A549 (cell line): ENCODE measurements around the gene BCL7B. TPM values are rescaled to one million over a fixed set of nuclear protein-coding genes. Genes with fewer than 3 reads are reported as not detected.
"Not testable (repeated sequence)": the region's sequence is repeated elsewhere in the genome, so short reads cannot be mapped to it uniquely, and the experiment has no call there.

Source experiments
- ATAC-seq, 2 experiments: fragments of 200-7000 bp in 1 of 2; fragments of >200 bp in 1 of 2; cut with Nextera tagmentation in 1 of 2; cut with Tn5 transposase in 1 of 2; 3 replicates each; pipeline versions ENCODE4 v1.8.0 to v1.9.1; 2018 to 2020; ENCODE audit warnings: mild to moderate bottlenecking in 1 of 2, moderate library complexity in 1 of 2
- CTCF ChIA-PET: fragments of 300-600 bp; sonication (Branson Sonifier 250); formaldehyde crosslinking; extraction: SDS; loops from one replicate; lab custom pipeline; 2021; ENCODE audit warnings: antibody characterized with exemption, inconsistent platforms; lab: Yijun Ruan, JAX
- POLR2A ChIA-PET: fragments of 350-600 bp; formaldehyde crosslinking; extraction: SDS; loops from one replicate; lab custom pipeline; 2021; ENCODE audit warnings: antibody characterized with exemption, inconsistent platforms; lab: Yijun Ruan, JAX
- DNase-seq, 2 experiments: peaks; one replicate each; pipeline versions ENCODE4 v3.0.0 to v3.0.0-alpha.2; 2011 to 2016; ENCODE audit warnings: low read depth in 1 of 2, low spot score in 1 of 2
- FAIRE-seq: peaks from 2 replicates; lab custom pipeline; 2011; peaks lifted over from hg19 to GRCh38; lab: Jason Lieb, UNC
- H3K27ac ChIP-seq, 2 experiments: fragments of >200 bp; sonication (Bioruptor Twin); formaldehyde crosslinking; 3 replicates each; pipeline ENCODE4 v1.5.1; 2016 to 2017
- H3K4me1 ChIP-seq: fragments of >200 bp; sonication (Bioruptor Twin); formaldehyde crosslinking; 3 replicates; pipeline ENCODE4 v1.6.1; 2016
- H3K4me2 ChIP-seq: fragments of >200 bp; sonication (Bioruptor Twin); formaldehyde crosslinking; 3 replicates; pipeline ENCODE4 v1.6.1; 2016
- H3K4me3 ChIP-seq: fragments of >200 bp; sonication (Bioruptor Twin); formaldehyde crosslinking; 3 replicates; pipeline ENCODE4 v1.5.1; 2016
- H3K9me3 ChIP-seq: fragments of >200 bp; sonication (Bioruptor Twin); formaldehyde crosslinking; 3 replicates; pipeline ENCODE4 v1.6.1; 2016
- CBX2 ChIP-seq: fragments of 200-600 bp; sonication (generic); IDR thresholded peaks from 2 replicates; pipeline ENCODE4 v1.6.1; 2016; ENCODE audit warnings: low read depth, mild to moderate bottlenecking, borderline replicate concordance
- CBX8 ChIP-seq: fragments of 200-600 bp; sonication (generic); IDR thresholded peaks from 2 replicates; pipeline ENCODE4 v1.6.1; 2016
- CHD4 ChIP-seq: fragments of 200-600 bp; sonication (generic); IDR thresholded peaks from 2 replicates; pipeline ENCODE4 v1.6.1; 2016; ENCODE audit warnings: antibody characterized with exemption, mild to moderate bottlenecking, borderline replicate concordance
- EHF ChIP-seq: fragments of 250-450 bp; sonication (Bioruptor Pico); IDR thresholded peaks from 2 replicates; pipeline ENCODE4 v1.5.0; 2020; ENCODE audit warnings: mild to moderate bottlenecking
- FOXS1 ChIP-seq: fragments of 250-450 bp; sonication (Bioruptor Pico); IDR thresholded peaks from 2 replicates; pipeline ENCODE4 v1.5.0; 2020; ENCODE audit warnings: mild to moderate bottlenecking, moderate library complexity
- HDAC2 ChIP-seq: fragments of 200-600 bp; sonication (generic); IDR thresholded peaks from 2 replicates; pipeline ENCODE4 v1.6.1; 2016
- JUN ChIP-seq, 2 experiments: fragments of >200 bp; sonication (Bioruptor Twin); formaldehyde crosslinking; IDR thresholded peaks; 2 replicates in 1 of 2; 3 replicates in 1 of 2; pipeline ENCODE4 v1.6.1; 2016 to 2017
- PHF8 ChIP-seq: fragments of 200-600 bp; sonication (generic); IDR thresholded peaks from 2 replicates; pipeline ENCODE4 v1.6.1; 2016; ENCODE audit warnings: low read depth, mild to moderate bottlenecking, antibody characterized with exemption, moderate library complexity, borderline replicate concordance
- RARB ChIP-seq: fragments of 250-450 bp; sonication (Bioruptor Pico); IDR thresholded peaks from 2 replicates; pipeline ENCODE4 v1.8.0; 2021; ENCODE audit warnings: mild to moderate bottlenecking, moderate library complexity
- RCOR1 ChIP-seq: fragments of 150-350 bp; IDR thresholded peaks from 2 replicates; pipeline ENCODE4 v1.6.1; 2014; ENCODE audit warnings: antibody characterized with exemption, low read length, low read depth
- RFX5 ChIP-seq: fragments of 450-650 bp; IDR thresholded peaks from 2 replicates; pipeline ENCODE4 v1.7.1; 2014; ENCODE audit warnings: antibody characterized with exemption, mild to moderate bottlenecking, moderate library complexity
- SMC3 ChIP-seq: fragments of >200 bp; sonication (Bioruptor Twin); formaldehyde crosslinking; IDR thresholded peaks from 3 replicates; pipeline ENCODE4 v1.6.1; 2018; ENCODE audit warnings: inconsistent platforms
- TFCP2L1 ChIP-seq: fragments of 250-450 bp; sonication (Bioruptor Pico); IDR thresholded peaks from 2 replicates; pipeline ENCODE4 v1.5.0; 2021; ENCODE audit warnings: mild to moderate bottlenecking
- ZNF302 ChIP-seq: fragments of 250-450 bp; sonication (Bioruptor Pico); IDR thresholded peaks from 2 replicates; pipeline ENCODE4 v1.9.0; 2021; ENCODE audit warnings: inconsistent platforms, mild to moderate bottlenecking, moderate library complexity
- WGBS: methylation state at CpG from one replicate; pipeline ENCODE4 v1.1.6; 2017; ENCODE audit errors: missing lambda C conversion rate; 5-methylcytosine and 5-hydroxymethylcytosine counted together
- polyA plus RNA-seq, 4 experiments: library from polyadenylated mRNA; depleted of rRNA in 3 of 4; stranded (reverse); fragments of >200 nt; fragmentation: RNase III in 1 of 4; extraction: RNeasy Plus Mini Kit Qiagen cat#74134 plus additional on column Dnase treatment in 1 of 4; gene quantifications; 2 replicates in 3 of 4; 3 replicates in 1 of 4; pipeline ENCODE4 v1.2.3, GENCODE V29; 2011 to 2017
- TF ChIP-seq, protein P1 (sequence below): IDR thresholded peaks from 2 replicates; pipeline ENCODE4 v1.6.1; 2012
- TF ChIP-seq, protein P2 (sequence below): IDR thresholded peaks from 2 replicates; pipeline ENCODE4 v1.6.1; 2012
- TF ChIP-seq, protein P3 (sequence below): fragments of 200-600 bp; sonication (generic); IDR thresholded peaks from 2 replicates; pipeline ENCODE4 v1.6.1; 2016; ENCODE audit warnings: antibody characterized with exemption, mild to moderate bottlenecking, moderate library complexity
- TF ChIP-seq, protein P4 (sequence below): fragments of 250-450 bp; sonication (Bioruptor Pico); IDR thresholded peaks from 2 replicates; pipeline ENCODE4 v1.5.0; 2021; ENCODE audit warnings: mild to moderate bottlenecking, moderate library complexity, borderline replicate concordance

Gene BCL7B
- polyA plus RNA-seq, 2 of the 4 experiments (the other 2 are of a cell fraction), result 52.3 to 62.5 TPM

DNA sequence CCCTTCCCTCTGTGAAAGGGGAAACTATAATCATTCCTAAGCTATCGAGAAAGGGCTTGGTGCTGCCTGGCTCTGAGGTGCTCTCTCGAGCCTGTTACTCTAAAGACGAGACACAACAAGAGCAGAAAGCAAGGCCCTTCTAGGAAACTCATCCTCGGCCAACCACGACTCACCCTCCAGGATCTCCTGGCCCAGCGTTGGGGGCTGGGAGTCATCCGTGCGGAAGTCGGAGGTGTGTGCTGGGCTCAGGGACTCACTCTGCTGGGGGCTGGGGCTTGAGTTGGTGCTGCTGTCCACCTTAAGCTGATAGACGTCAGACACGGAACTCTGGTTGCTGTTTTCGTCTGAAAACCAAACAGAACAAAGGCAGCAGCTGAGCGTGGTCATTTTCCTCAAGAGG, 17.8 kb downstream of the BCL7B start:
- Histone ChIP-seq H3K4me2 (no peak overlapping the region), H3K4me3 (no peak overlapping the region), H3K27ac (no peak overlapping the region), H3K9me3 (no peaks in the 10 kb centered on the region)
- FAIRE-seq (no peak), DNase-seq (no peak), ATAC-seq (no peak)
- POLR2A ChIA-PET, result no interaction called here
- 91% methylated on average over 13 of the region's 13 CpGs for WGBS
- CTCF ChIA-PET, result interaction anchor here (0.6 to 0.7 kb wide), 2 partner anchors 10 to 1042 kb away, joined by 3 to 5 read pairs; no protein-coding TSS in a partner anchor
- no peak for TF ChIP-seq TFCP2L1 (CRISPR knock-in tag)
- TF ChIP-seq, protein P1, sequence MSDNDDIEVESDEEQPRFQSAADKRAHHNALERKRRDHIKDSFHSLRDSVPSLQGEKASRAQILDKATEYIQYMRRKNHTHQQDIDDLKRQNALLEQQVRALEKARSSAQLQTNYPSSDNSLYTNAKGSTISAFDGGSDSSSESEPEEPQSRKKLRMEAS, result no peak
- no peak for TF ChIP-seq ZNF302 (CRISPR knock-in tag)
- TF ChIP-seq EHF (CRISPR knock-in tag), result no peak
- no peak for TF ChIP-seq FOXS1 (CRISPR knock-in tag)
- TF ChIP-seq SMC3, result no peak
- TF ChIP-seq, protein P2, sequence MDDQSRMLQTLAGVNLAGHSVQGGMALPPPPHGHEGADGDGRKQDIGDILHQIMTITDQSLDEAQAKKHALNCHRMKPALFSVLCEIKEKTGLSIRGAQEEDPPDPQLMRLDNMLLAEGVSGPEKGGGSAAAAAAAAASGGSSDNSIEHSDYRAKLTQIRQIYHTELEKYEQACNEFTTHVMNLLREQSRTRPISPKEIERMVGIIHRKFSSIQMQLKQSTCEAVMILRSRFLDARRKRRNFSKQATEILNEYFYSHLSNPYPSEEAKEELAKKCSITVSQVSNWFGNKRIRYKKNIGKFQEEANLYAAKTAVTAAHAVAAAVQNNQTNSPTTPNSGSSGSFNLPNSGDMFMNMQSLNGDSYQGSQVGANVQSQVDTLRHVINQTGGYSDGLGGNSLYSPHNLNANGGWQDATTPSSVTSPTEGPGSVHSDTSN, result no peak
- TF ChIP-seq, protein P3, sequence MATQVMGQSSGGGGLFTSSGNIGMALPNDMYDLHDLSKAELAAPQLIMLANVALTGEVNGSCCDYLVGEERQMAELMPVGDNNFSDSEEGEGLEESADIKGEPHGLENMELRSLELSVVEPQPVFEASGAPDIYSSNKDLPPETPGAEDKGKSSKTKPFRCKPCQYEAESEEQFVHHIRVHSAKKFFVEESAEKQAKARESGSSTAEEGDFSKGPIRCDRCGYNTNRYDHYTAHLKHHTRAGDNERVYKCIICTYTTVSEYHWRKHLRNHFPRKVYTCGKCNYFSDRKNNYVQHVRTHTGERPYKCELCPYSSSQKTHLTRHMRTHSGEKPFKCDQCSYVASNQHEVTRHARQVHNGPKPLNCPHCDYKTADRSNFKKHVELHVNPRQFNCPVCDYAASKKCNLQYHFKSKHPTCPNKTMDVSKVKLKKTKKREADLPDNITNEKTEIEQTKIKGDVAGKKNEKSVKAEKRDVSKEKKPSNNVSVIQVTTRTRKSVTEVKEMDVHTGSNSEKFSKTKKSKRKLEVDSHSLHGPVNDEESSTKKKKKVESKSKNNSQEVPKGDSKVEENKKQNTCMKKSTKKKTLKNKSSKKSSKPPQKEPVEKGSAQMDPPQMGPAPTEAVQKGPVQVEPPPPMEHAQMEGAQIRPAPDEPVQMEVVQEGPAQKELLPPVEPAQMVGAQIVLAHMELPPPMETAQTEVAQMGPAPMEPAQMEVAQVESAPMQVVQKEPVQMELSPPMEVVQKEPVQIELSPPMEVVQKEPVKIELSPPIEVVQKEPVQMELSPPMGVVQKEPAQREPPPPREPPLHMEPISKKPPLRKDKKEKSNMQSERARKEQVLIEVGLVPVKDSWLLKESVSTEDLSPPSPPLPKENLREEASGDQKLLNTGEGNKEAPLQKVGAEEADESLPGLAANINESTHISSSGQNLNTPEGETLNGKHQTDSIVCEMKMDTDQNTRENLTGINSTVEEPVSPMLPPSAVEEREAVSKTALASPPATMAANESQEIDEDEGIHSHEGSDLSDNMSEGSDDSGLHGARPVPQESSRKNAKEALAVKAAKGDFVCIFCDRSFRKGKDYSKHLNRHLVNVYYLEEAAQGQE, result no peak
- TF ChIP-seq, all 56 proteins: peak for 0
- H3K4me1 ChIP-seq, result no peaks in the 10 kb centered on the region

DNA sequence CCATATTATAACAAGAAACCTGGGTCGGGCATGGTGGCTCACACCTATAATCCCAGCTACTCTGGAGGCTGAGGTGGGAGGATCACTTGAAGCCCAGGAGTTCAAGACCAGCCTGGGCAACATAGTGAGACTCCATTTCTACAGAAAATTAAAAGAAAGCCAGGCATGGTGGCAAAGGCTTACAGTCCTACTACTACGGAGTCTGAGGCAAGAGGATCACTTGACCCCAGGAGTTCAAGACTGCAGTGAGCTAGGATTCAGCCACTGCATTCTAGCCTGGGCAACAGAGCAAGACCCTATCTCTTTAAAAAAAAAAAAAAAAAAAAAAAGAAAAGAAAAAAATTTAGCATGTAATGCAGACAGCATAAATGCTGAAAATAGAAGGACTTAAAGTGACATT, 19.0 kb downstream of the BCL7B start:
- DNase-seq, H3K4me1 ChIP-seq, POLR2A ChIA-PET, H3K4me3 ChIP-seq, FAIRE-seq, H3K27ac ChIP-seq, H3K4me2 ChIP-seq, H3K9me3 ChIP-seq, ATAC-seq: not testable (repeated sequence)
- CTCF ChIA-PET, result interaction anchor here (0.6 to 2.1 kb wide), 5 partner anchors 12 to 792 kb away, joined by 3 to 5 read pairs (median 3); partner anchors contain the start of gene VPS37D
- WGBS, result 100% methylated on average over 2 of the region's 2 CpGs

DNA sequence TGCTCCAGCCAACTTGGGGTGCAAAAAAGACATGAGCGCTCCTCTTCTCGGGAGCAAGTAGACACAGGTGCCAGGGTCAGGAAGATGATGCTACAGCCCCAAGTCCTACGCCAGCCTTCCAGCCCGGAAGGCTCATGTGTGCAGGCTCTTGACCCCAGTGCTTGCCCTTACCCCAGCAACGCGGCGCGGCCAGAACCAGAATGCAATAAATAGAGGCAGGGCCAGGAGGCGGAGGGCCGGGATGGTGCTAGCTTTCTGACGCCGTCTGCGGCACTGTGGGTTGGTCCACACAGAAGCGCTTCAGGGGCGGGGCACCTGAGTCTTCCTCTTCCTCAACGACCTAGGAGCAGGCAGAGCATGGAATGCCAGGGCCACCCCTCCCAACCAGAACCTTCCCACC, 20.4 kb downstream of the BCL7B start:
- WGBS, result 96% methylated on average over 16 of the region's 16 CpGs
- no peaks in the 10 kb centered on the region for H3K4me1 ChIP-seq
- H3K9me3 ChIP-seq, result no peaks in the 10 kb centered on the region
- H3K27ac ChIP-seq, result no peak overlapping the region
- TF ChIP-seq RFX5 (no peak), EHF (CRISPR knock-in tag) (no peak), RCOR1 (no peak), ZNF302 (CRISPR knock-in tag) (no peak), CHD4 (no peak), CBX8 (no peak), HDAC2 (no peak), RARB (CRISPR knock-in tag) (no peak), CBX2 (no peak), PHF8 (no peak), JUN (IDR thresholded peaks at IDR 0.05) (no peak)
- TF ChIP-seq, protein P2, result no peak
- TF ChIP-seq, protein P4, sequence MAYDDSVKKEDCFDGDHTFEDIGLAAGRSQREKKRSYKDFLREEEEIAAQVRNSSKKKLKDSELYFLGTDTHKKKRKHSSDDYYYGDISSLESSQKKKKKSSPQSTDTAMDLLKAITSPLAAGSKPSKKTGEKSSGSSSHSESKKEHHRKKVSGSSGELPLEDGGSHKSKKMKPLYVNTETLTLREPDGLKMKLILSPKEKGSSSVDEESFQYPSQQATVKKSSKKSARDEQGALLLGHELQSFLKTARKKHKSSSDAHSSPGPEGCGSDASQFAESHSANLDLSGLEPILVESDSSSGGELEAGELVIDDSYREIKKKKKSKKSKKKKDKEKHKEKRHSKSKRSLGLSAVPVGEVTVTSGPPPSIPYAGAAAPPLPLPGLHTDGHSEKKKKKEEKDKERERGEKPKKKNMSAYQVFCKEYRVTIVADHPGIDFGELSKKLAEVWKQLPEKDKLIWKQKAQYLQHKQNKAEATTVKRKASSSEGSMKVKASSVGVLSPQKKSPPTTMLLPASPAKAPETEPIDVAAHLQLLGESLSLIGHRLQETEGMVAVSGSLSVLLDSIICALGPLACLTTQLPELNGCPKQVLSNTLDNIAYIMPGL (CRISPR knock-in tag), result no peak
- H3K4me3 ChIP-seq, result no peak overlapping the region
- CTCF ChIA-PET, result interaction anchor here (2.1 kb wide), 1 partner anchor 11 kb away, joined by 5 read pairs; no protein-coding TSS in a partner anchor
- DNase-seq (no peak), FAIRE-seq (no peak), ATAC-seq (no peak; a peak in 1 of 6 replicates)
- no peak overlapping the region for H3K4me2 ChIP-seq
- POLR2A ChIA-PET, result no interaction called here
